Small intestine (tissue), 7 donors: ENCODE data around the gene OSBPL10. TPM values are rescaled to one million over a fixed set of nuclear protein-coding genes. Genes with fewer than 3 reads are reported as not detected.
"Not testable (repeated sequence)": the region's sequence is repeated elsewhere in the genome, so short reads cannot be mapped to it uniquely, and the experiment has no call there.

Experiments used
- DNase-seq, 2 donors: peaks; one replicate each; pipeline versions ENCODE4 v3.0.0 to v3.0.0-alpha.2; 2013
- FAIRE-seq: peaks from 2 replicates; lab custom pipeline; 2012; peaks lifted over from hg19 to GRCh38; lab: Jason Lieb, UNC
- H3K27ac ChIP-seq, 3 donors: one replicate each; pipeline ENCODE4 v1.5.1; 2013; ENCODE audit warnings: low read length in 2 of 3, mild to moderate bottlenecking in 2 of 3, control low read depth in 1 of 3, inconsistent platforms in 1 of 3, low read depth in 1 of 3, moderate library complexity in 1 of 3
- H3K27me3 ChIP-seq, 3 donors: one replicate each; pipeline ENCODE4 v1.6.1; 2013; ENCODE audit warnings: low read length in 3 of 3, inconsistent platforms in 1 of 3; ENCODE audit not compliant: control insufficient read depth in 3 of 3, insufficient read depth in 3 of 3
- H3K36me3 ChIP-seq, 3 donors: one replicate each; pipeline ENCODE4 v1.6.1; 2013; ENCODE audit warnings: low read length in 3 of 3, inconsistent platforms in 1 of 3, low read depth in 1 of 3, mild to moderate bottlenecking in 1 of 3, moderate library complexity in 1 of 3; ENCODE audit not compliant: control insufficient read depth in 3 of 3, insufficient read depth in 2 of 3
- H3K4me1 ChIP-seq, 3 donors: one replicate each; pipeline ENCODE4 v1.6.1; 2013; ENCODE audit warnings: low read length in 2 of 3, inconsistent platforms in 1 of 3, low read depth in 1 of 3, mild to moderate bottlenecking in 1 of 3, moderate library complexity in 1 of 3; ENCODE audit not compliant: control insufficient read depth in 3 of 3, insufficient read depth in 2 of 3
- H3K4me3 ChIP-seq, 3 donors: one replicate each; pipeline ENCODE4 v1.5.1; 2013; ENCODE audit warnings: low read length in 3 of 3, control low read depth in 1 of 3, inconsistent platforms in 1 of 3, low read depth in 1 of 3, mild to moderate bottlenecking in 1 of 3, moderate library complexity in 1 of 3
- H3K9me3 ChIP-seq, 2 donors: one replicate each; pipeline ENCODE4 v1.6.1; 2013; ENCODE audit warnings: low read depth in 1 of 2, low read length in 1 of 2; ENCODE audit not compliant: control insufficient read depth in 2 of 2, insufficient read depth in 1 of 2
- WGBS, 3 donors: extraction: QIAGEN DNeasy Blood & Tissue Kit; methylation state at CpG; one replicate each; pipeline ENCODE4 v1.1.7; 2013; 5-methylcytosine and 5-hydroxymethylcytosine counted together
- polyA plus RNA-seq, 4 donors: library from polyadenylated mRNA; stranded (reverse) in 3 of 4; unstranded in 1 of 4; fragments of 200-250 nt in 3 of 4; fragments of 120-200 nt in 1 of 4; gene quantifications; one replicate each; pipeline versions ENCODE4 v1.2.1 to v1.2.3, GENCODE V29; 2013
- donor health status: healthy with polysubstance abuse.
- donor health status: control.
- donor health status: control.
- donor health status: Bipolar disorder and iron deficiency.
- donor health status: healthy.

The OSBPL10 gene
- polyA plus RNA-seq, 4 donors, result 1.4 to 8.6 (median 3.8) TPM

GRCh38 chr3:31873254-31873820 lies 107.7 kb downstream of the OSBPL10 start:
- Histone ChIP-seq H3K27me3 (no peaks in the 10 kb centered on the region), H3K9me3 (no peaks in the 10 kb centered on the region), H3K27ac (no peak overlapping the region), H3K4me1 (no peaks in the 10 kb centered on the region), H3K4me3 (no peak overlapping the region), H3K36me3 (peaks cover 0 to 2% (median 0%) of the 10 kb centered on the region in 3 donors)
- FAIRE-seq, result no peak
- DNase-seq, result no peak
- WGBS, 3 donors, result 88 to 94% (median 91%) methylated on average over 5 of the region's 5 CpGs

GRCh38 chr3:31871939-31872507 lies 109.0 kb downstream of the OSBPL10 start:
- FAIRE-seq (no peak), DNase-seq (no peak)
- no peak overlapping the region for H3K27ac ChIP-seq
- no peaks in the 10 kb centered on the region for H3K27me3 ChIP-seq
- no peaks in the 10 kb centered on the region for H3K4me1 ChIP-seq
- no peak overlapping the region for H3K4me3 ChIP-seq
- WGBS, 3 donors, result 93 to 96% (median 94%) methylated on average over 5 of the region's 5 CpGs
- peaks cover 0 to 2% (median 0%) of the 10 kb centered on the region in 3 donors for H3K36me3 ChIP-seq
- H3K9me3 ChIP-seq, result no peaks in the 10 kb centered on the region

GRCh38 chr3:31870111-31870510 lies 111.0 kb downstream of the OSBPL10 start:
- not testable (repeated sequence) for H3K27ac ChIP-seq, H3K36me3 ChIP-seq, H3K9me3 ChIP-seq, H3K27me3 ChIP-seq, H3K4me1 ChIP-seq, DNase-seq, H3K4me3 ChIP-seq, FAIRE-seq
- WGBS, 3 donors, result 93 to 98% (median 96%) methylated on average over 22 to 28 of the region's 28 CpGs

DNA sequence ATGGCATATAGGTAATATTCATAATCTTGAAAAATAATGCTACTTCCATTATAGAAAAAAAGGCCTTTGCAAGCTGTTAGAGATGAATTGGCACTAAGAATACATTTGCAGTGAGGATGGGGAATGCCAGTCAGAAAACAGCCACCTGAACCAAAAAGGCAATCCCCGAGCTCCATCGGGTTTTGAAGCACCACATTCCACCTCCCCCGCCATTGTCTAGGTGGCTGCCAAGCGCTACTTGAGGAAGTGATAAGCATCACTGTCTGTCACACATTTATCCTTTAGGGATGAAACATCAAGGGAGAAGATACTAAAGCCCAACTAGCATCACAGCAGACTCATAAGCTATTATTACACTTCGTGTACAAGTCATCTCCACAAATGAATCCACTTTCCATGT lies 112.8 kb downstream of the OSBPL10 start:
- DNase-seq (no peak), FAIRE-seq (no peak)
- Histone ChIP-seq H3K36me3 (peaks cover 0 to 11% (median 0%) of the 10 kb centered on the region in 3 donors), H3K27ac (no peak overlapping the region), H3K9me3 (no peaks in the 10 kb centered on the region), H3K4me1 (no peaks in the 10 kb centered on the region), H3K27me3 (no peaks in the 10 kb centered on the region), H3K4me3 (no peak overlapping the region)
- 91 to 93% (median 92%) methylated on average over 5 of the region's 5 CpGs for WGBS, 3 donors

GRCh38 chr3:31862666-31863279 lies 118.3 kb downstream of the OSBPL10 start:
- DNase-seq (no peak), FAIRE-seq (no peak)
- no peaks in the 10 kb centered on the region for H3K4me1 ChIP-seq
- H3K9me3 ChIP-seq, result no peaks in the 10 kb centered on the region
- peaks cover 0 to 9% (median 0%) of the 10 kb centered on the region in 3 donors for H3K36me3 ChIP-seq
- no peak overlapping the region for H3K27ac ChIP-seq
- H3K4me3 ChIP-seq, result no peak overlapping the region
- WGBS, 3 donors, result 85 to 93% (median 91%) methylated on average over 2 of the region's 2 CpGs
- no peaks in the 10 kb centered on the region for H3K27me3 ChIP-seq

DNA sequence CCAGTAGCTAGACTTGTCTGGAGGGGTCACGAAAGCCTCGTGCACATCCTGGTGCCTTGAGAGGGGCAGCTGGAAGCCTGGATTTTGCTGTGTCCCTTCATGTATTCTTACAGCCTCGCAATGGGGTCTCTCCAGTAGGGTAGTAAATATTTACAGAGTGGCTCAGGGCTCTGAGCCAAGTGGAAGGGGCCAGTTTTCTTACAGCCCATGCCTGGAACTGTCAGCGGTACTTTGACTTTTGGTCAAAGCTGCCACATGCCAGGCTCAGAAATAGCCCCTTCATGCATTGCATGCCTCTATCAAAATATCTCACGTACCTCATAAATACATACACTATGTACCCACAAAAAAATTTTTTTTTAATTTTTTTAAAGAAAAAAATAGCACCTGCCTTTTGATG lies 119.2 kb downstream of the OSBPL10 start:
- Histone ChIP-seq H3K9me3 (no peaks in the 10 kb centered on the region), H3K27ac (no peak overlapping the region), H3K36me3 (peaks cover 0 to 9% (median 0%) of the 10 kb centered on the region in 3 donors), H3K4me1 (no peaks in the 10 kb centered on the region), H3K4me3 (no peak overlapping the region), H3K27me3 (no peaks in the 10 kb centered on the region)
- FAIRE-seq, result no peak
- no peak for DNase-seq
- WGBS, 3 donors, result 73 to 93% (median 80%) methylated on average over 5 of the region's 5 CpGs

- FAIRE-seq, H3K36me3 ChIP-seq, DNase-seq, H3K27me3 ChIP-seq, H3K4me3 ChIP-seq, H3K9me3 ChIP-seq, H3K27ac ChIP-seq, H3K4me1 ChIP-seq: not testable (repeated sequence)
- 92 to 95% (median 93%) methylated on average over 4 of the region's 4 CpGs for WGBS, 3 donors
These were observed 120.4 kb downstream of the OSBPL10 start for GRCh38 chr3:31860642-31861041.

DNA sequence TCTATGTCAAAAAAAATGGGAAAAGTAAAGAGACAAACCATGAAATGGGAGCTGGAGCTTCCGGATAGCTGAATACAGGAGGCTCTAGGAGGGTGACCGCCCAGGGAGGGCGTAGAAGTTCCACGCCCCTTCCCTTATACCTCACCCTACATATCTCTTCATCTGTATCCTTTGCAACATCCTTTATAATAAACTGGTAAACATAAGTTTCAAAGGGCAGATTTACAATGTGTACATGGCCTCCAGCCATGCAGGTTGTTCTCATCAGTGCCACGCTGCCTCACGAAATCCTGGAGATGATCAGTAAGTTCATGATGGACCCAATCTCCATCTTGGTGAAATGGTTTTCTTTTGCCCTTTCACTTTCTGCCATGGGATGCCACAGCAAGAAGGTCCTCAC lies 121.8 kb downstream of the OSBPL10 start:
- Histone ChIP-seq H3K9me3 (no peaks in the 10 kb centered on the region), H3K27ac (no peak overlapping the region), H3K4me1 (no peaks in the 10 kb centered on the region), H3K27me3 (no peaks in the 10 kb centered on the region), H3K4me3 (no peak overlapping the region), H3K36me3 (peaks cover 0 to 5% (median 0%) of the 10 kb centered on the region in 3 donors)
- DNase-seq (no peak), FAIRE-seq (no peak)
- 78 to 90% (median 86%) methylated on average over 6 of the region's 6 CpGs for WGBS, 3 donors
